GM18526 (cell line): Measurements from ENCODE around the gene ZNF772.

Experiments
- POLR2A ChIP-seq: IDR thresholded peaks from 3 replicates; pipeline ENCODE4 v1.6.1; 2011; ENCODE audit not compliant: insufficient read length; ENCODE audit errors: extremely low read depth

Gene ZNF772

DNA sequence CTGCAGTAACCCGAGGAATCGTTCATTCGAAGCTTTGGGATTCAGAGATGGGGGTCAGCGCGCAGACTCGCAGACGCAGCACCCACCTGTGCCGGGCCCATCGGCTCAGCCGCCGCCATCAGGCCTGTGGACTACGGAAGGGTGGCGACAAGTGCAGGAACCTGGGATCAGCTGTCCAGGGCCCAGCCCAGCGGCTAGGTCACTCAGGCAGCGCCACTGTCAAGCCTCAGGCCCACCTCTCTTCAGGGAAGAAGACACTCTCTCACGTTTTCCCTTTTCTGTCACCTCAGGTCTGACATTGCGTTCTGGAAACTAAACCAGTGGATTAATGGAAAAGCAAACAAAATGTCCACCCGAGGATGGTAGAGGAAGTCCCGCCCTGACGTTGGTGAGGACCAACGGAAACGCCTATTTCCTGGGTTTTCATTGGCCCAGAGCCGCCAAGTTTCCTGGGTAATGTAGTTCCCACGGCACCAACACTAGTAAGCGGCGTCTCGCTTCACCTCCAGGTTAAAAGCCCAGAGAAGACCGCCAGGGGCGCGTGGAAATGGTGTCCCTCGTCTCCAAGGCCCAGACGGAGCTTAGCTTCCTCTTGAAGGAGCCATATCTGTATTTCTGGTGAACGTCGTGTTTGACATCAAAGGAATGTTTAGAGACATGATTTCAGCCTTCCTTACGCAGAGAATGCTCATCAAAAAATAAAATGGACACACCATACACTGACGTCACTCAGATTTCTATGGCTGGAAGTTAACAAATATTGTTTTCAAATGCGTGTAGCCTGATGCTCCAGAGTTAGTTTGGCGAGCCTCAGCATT lies at the start of gene ZNF772:
TSS of gene ZNF772 (minus strand) at position 376 of the 818 bp plus-strand sequence. CDS start at position 119, 257 bp downstream.
- peak; percentile 38 for TF ChIP-seq POLR2A

DNA sequence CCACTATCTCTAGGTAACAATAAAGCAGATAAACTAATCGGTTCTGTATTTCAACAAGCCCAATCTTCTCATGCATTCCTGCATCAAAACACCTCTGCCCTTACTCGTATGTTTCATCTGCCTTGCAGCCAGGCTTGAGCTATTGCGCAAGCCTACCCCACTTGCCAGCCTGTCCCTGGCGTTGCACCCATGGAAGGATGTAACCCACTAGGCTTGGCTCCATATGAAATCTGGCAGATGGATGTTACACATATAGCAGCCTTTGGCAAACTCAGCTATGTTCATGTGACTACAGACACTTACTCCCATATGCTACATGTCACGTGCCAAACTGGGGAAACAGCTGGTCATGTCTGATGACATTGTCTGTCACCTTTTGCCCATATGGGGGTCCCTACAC lies 37.9 kb upstream of the ZNF772 start:
- TF ChIP-seq POLR2A, result no peak

DNA sequence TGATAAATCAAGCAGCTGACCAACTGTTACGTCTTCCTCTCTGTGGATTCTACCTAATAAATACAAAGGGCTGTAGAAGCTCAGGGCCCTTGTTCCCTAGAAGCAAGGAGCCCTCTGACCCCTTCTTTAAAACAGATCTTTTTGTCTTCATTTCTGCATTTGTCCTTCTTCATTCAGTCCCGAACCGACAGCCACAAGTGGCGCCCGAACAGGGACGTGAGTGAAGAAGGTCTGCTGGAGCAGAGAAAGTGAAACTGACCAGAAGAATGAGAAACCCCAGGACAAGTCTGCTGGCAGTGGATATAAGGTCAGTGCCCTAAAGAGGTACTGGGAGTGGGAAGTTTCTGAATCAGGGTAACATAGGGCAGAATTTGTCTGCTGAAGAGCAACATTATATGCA lies 35.5 kb upstream of the ZNF772 start:
- no peak for TF ChIP-seq POLR2A

DNA sequence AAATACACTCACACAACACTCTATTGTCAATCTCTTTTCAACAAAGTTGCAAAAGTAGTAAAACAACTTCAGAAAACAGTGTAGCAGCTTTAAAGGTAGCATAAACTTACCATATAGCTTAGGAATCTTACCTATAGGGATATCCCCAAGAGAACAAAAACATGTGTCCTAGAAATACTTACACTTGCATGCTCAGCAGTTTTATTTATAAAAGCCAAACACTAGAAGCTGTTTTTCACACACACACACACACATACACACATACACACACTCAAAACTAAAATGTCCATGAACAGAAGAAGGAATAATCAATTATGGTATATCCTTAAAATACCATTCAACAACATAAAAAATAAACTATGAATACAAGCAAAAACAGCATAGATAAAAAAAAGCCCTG lies 34.1 kb upstream of the ZNF772 start:
- no peak for TF ChIP-seq POLR2A

DNA sequence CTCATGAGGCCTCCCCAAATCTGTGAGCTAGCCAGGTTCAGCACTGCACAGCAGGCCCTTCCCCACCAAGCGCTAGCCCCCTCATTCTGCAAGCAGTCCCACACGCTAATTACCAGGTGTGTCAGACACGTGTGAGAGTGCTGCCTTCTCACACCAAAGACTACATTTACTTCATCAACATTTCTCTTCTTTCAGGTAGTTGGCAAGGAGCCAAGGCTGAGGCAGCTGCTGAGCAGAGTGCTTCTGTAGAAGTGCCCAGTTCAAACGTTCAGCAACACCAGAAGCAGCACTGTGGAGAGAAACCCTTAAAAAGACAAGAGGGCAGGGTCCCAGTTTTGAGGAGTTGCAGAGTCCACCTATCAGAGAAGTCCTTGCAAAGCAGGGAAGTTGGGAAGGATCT lies 28.8 kb upstream of the ZNF772 start:
- TF ChIP-seq POLR2A, result no peak

DNA sequence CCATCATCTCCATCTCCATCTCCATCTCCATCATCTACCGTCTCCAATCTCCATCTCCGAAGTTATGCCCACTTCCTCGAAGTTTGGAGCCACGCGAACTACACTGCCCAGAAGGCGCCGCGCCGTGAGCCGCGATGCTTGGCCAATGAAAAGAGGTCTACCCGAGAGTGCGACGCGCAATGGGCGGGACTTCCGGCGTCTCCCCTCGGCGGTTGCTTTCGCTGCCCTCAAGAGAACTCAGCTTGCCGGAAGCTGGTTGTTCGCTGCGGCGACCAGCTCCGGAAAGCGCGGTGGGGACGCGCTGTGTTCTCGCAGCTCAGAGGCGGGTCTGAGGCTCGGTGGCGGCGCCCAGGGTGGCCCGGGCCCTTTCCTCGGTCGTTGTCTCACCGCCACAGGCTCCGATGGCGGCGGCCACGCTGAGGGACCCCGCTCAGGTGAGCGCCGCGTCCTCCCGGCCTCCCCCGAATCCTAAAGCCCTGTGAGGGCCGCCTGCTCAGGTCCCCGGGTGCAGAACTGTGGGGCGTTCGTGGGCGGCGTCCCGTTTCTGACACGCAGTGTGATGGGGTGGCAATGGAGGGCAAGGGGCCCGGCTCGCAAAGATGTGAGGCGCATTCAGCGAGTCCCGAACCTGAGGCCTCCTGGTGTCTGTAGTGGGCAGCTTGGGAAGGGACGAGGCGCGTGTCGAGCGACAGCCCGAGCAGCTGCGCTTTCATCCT lies 22.5 kb upstream of the ZNF772 start, which contains the start of gene ZNF773:
TSS of gene ZNF773 (plus strand) at position 259 of the 716 bp plus-strand sequence. CDS start at position 402, 143 bp downstream.
- peak; percentile 93 for TF ChIP-seq POLR2A

DNA sequence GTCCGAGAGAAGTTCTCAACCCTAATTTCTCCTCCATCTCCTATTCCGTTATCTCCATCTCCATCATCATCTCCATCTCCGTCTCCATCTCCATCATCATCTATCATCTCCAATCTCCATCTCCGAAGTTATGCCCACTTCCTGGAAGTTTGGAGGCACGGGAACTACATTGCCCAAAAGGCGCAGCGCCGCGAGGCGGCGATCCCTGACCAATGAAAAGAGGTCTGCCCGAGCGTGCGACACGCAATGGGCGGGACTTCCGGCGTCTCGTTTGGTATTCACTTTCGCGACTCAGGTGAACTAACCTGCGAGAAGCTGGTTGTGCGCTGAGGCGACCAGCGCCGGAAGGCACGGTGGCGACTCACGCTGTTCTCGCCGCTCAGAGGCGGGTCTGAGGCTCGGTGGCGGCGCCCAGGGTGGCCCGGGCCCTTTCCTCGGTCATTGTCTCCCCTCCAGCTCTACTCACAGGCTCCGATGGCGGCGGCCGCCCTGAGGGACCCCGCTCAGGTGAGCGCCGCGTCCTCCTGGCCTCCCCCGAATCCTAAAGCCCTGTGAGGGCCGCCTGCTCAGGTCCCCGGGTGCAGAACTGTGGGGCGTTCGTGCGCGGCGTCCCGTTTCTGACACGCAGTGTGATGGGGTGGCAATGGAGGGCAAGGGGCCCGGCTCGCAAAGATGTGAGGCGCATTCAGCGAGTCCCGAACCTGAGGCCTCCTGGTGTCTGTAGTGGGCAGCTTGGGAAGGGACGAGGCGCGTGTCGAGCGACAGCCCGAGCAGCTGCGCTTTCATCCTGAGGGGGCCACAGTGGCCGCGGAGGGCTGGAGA lies 10.3 kb upstream of the ZNF772 start, which contains the start of gene ZNF419:
TSS of gene ZNF419 (plus strand) at position 274 of the 822 bp plus-strand sequence. CDS start at position 475, 201 bp downstream.
- peak; percentile 69 for TF ChIP-seq POLR2A

DNA sequence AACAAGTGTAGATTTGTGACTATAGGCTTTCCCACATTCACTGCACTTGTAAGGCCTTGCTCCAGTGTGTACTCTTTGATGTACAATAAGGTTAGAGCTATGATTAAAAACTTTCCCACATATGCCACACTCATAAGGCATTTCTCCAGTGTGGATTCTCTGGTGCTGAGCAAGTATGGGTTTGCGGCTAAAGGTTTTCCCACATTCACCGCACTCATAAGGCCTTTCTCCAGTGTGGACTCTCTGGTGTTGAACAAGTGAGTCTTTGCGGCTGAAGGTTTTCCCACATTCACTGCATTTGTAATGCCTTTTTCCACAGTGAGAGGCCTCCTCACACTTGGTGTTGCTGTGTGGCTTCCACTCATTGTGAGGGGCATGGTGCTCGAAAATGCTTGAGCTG lies 3.7 kb downstream of the ZNF772 start:
- TF ChIP-seq POLR2A, result no peak

DNA sequence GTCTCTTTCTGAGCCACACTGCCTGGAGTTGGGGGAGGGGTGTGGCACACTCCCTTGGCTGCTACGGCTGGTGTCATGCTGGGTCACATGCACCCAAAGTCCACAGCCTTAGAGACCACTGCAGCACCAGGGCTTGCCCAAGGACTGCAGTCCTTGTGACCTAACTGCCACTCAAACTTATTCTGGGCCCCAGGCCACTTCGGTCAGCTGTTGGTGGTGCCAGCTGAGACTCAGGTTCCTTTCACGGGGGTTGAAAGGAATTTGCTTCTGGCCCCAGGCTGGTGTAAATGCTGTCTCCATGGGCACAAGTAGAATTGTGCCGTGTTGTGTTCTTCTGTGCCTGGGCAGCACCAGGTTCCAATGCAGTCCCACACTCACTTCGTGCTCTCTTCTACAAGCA lies 10.9 kb downstream of the ZNF772 start:
- no peak for TF ChIP-seq POLR2A

DNA sequence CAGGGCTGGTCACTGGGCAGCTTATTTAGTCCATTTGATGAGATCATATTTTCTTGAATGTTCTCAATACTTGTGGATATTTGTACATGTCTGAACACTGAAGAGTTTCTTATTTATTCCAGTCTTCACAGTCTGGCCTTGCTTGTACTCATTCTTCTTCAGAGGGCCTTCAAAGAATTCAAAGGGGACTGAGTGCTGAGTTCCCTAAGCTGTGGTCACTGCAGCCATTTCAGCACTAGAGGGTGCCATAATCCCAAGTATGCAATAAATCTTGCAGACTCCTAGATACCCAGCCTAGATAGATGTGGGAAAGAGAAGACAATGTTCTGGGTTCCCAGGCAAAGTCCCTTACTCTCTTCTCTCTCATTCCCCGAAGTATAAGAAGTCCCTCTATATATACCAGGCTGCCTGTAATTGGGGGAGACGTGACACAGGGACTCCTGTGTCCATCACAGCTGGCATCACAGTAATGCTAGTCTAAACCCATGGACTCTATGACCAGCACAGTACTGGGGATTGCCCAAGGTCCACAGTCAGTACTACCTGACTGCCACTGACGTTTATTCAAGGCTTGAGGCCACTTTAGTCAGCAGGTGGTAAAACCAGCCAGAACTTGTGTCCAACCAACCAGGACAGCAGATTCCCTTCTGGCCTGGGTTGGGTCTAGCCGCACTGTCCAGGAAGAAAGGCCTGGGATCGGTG lies 11.5 kb downstream of the ZNF772 start:
- TF ChIP-seq POLR2A, result no peak

DNA sequence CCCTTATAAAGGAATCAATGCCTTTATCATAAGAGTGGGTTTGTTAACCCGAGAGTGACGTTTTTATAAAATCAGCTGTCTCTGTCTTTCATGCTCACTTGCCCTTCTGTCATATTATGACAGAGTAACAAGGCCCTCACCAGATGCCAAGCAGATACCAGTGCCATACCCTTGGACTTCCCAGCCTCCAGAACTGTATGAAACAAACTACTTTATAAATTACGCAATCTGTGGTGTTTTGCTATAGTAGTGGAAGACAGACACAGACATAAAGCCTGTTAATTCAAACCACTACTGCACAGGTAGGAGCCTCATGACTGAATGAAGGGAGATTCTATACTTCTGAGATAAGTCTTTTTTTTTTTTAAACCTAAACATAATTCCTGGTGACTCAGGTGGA lies 25.1 kb downstream of the ZNF772 start:
- no peak for TF ChIP-seq POLR2A

DNA sequence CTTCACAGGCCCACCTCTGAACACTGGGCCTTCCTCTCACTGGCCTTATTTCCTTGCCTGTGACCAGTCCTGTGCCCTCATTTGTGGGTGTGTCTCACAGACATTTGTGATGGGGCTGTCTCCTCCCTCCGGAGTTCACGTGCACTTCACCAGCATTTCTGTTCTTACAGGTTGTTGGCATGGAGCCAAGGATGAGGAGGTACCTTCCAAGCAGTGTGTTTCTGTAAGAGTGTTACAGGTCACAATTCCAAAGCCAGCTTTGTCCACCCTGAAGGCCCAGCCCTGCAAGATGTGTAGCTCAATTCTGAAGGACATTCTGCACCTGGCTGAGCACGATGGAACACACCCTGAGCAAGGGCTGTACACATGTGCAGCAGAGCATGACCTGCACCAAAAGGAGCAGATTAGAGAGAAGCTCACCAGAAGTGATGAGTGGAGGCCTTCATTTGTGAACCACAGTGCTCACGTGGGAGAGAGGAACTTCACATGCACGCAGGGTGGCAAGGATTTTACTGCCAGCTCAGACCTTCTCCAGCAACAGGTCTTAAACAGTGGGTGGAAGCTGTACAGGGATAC lies 34.2 kb downstream of the ZNF772 start:
- TF ChIP-seq POLR2A, result no peak

DNA sequence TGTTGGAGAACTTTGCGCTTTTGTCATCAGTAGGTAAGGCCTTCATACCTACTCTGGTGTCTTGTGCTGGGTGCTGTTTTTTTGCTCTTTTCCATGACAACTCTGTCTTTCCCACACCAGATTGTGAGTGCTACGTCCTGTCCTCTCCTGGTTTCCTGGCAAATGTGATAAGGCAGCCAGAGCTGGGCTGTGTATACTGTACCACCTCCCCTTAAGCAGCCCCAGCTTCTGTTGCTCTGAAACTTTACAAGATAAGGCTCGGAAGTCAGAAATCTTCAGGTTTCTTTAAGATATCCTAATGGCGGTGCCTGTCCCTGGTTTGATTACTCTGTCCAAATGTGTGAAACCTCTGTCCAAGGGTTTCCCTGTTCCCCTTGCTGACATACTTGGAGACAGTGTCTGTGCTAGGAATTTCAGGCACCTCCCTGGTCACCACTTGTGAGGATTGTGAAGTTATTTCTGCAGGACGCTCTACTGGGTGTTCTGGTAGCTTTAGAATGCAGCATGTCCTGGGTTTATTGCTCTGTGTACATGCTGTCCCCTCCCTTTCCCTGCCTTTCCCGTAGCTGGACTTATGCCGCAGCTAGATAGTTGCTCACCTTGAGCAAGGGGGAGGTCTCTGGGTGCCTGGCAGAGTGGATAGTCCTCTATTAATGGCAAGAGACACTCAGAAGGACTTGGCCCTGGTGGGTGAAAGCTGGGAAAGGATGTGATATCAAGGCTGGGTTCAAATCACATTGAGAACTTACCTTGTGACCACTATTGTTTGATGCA lies 35.2 kb downstream of the ZNF772 start:
- no peak for TF ChIP-seq POLR2A

DNA sequence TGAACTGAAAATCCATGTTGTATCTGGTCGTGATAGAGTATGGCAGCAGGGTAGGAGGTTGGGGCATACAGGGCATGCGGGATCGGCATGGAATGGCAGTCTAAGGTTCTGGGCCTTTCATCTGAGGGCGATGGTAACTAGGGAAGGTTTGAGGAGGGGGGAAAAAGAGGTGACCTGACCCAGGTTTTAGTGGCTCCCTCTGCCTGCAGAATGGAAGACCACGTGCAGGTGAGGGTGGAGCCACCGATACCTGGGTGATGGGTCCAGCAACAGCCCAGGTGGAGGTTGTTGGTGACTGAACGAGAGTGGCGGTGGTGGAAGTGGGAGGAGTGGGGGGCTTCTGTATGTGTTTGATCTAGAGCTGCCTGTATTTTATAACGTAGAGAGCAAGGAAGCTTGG lies 38.4 kb downstream of the ZNF772 start:
- TF ChIP-seq POLR2A, result no peak
